ENCODE measurements around the gene PAGR1. TPM values are rescaled to one million over a fixed set of nuclear protein-coding genes. Genes with fewer than 3 reads are reported as not detected.

The PAGR1 gene
- total and polyA plus RNA-seq, 2 of the 4 experiments (the other 2 are of a cell fraction), result 10.6 to 22.1 TPM

GRCh38 chr16:29858974-29859373 lies 43.0 kb downstream of the PAGR1 start:
- Histone ChIP-seq H4K8ac (ENCODE audit: low read depth in 2 of 2, low read length in 2 of 2) (no peak overlapping the region), H3K14ac (replicated peaks; ENCODE audit: low read depth, low read length) (no peak overlapping the region), H2BK20ac (ENCODE audit: low read depth, low read length) (no peak overlapping the region), H4K91ac (ENCODE audit: insufficient read depth, low read depth, low read length) (no peak overlapping the region), H3K4me3 (ENCODE audit: insufficient read depth, low read depth, low read length) (no peak overlapping the region), H3K36me3 (ENCODE audit: control insufficient read depth, insufficient read depth, low read length) (peaks cover 22% of the 10 kb centered on the region), H2AK9ac (replicated peaks; ENCODE audit: low read depth, low read length, poor library complexity) (no peak overlapping the region), H3K9me3 (ENCODE audit: control insufficient read depth, insufficient read depth, low read length) (no peaks in the 10 kb centered on the region), H2AFZ (replicated peaks; ENCODE audit: low read length, poor library complexity) (no peak overlapping the region), H3K4me2 (ENCODE audit: low read depth, low read length) (no peak overlapping the region), H3K9ac (ENCODE audit: low read depth, low read length) (no peak overlapping the region), H2BK5ac (ENCODE audit: low read depth, low read length, poor library complexity, severe bottlenecking) (no peak overlapping the region), H4K5ac (ENCODE audit: low read depth, low read length) (no peak overlapping the region), H3K18ac (ENCODE audit: low read depth, low read length) (no peak overlapping the region), H3K4ac (ENCODE audit: low read depth, low read length) (no peak overlapping the region), H3K79me1 (ENCODE audit: low read depth in 1 of 2, low read length in 2 of 2) (peaks cover 7 to 30% of the 10 kb centered on the region in 2 experiments; a peak in 3 of 4 replicates), H3K4me1 (ENCODE audit: control insufficient read depth, insufficient read depth, low read length) (peaks cover 4% of the 10 kb centered on the region; the same call in 1 of the 2 replicates), H3K56ac (ENCODE audit: extremely low read depth, insufficient read depth, low read length) (no peak overlapping the region), H3K27me3 (ENCODE audit: control insufficient read depth, insufficient read depth, low read length) (no peaks in the 10 kb centered on the region), H3K23ac (ENCODE audit: low read depth, low read length) (no peak overlapping the region), H2BK15ac (ENCODE audit: low read depth, low read length) (no peak overlapping the region), H2BK120ac (ENCODE audit: low read depth, low read length) (no peak overlapping the region), H2AK5ac (ENCODE audit: low read depth, low read length) (no peak overlapping the region), H4K20me1 (ENCODE audit: insufficient read depth, low read length) (no peaks in the 10 kb centered on the region; the same call in 1 of the 2 replicates), H3K9me1 (ENCODE audit: insufficient read depth, low read length) (peaks cover 9% of the 10 kb centered on the region), H3K27ac (ENCODE audit: insufficient read depth, low read length) (no peak overlapping the region)
- TF ChIP-seq, protein P1, sequence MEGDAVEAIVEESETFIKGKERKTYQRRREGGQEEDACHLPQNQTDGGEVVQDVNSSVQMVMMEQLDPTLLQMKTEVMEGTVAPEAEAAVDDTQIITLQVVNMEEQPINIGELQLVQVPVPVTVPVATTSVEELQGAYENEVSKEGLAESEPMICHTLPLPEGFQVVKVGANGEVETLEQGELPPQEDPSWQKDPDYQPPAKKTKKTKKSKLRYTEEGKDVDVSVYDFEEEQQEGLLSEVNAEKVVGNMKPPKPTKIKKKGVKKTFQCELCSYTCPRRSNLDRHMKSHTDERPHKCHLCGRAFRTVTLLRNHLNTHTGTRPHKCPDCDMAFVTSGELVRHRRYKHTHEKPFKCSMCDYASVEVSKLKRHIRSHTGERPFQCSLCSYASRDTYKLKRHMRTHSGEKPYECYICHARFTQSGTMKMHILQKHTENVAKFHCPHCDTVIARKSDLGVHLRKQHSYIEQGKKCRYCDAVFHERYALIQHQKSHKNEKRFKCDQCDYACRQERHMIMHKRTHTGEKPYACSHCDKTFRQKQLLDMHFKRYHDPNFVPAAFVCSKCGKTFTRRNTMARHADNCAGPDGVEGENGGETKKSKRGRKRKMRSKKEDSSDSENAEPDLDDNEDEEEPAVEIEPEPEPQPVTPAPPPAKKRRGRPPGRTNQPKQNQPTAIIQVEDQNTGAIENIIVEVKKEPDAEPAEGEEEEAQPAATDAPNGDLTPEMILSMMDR (conservative IDR thresholded peaks at IDR 0.05; ENCODE audit: low read depth, low read length), result no peak
- TF ChIP-seq RAD21 (IDR thresholded peaks at IDR 0.05; ENCODE audit: low read length) (no peak), BHLHE40 (IDR thresholded peaks at IDR 0.05; ENCODE audit: low read depth, low read length) (no peak), MAZ (IDR thresholded peaks at IDR 0.05; ENCODE audit: borderline replicate concordance, low read depth, low read length) (no peak), FOS (IDR thresholded peaks at IDR 0.05; ENCODE audit: low read depth, low read length) (no peak), CHD1 (IDR thresholded peaks at IDR 0.05; ENCODE audit: low read depth, low read length) (no peak), POLR2A (IDR thresholded peaks at IDR 0.05; ENCODE audit: low read depth, low read length) (no peak), RFX5 (IDR thresholded peaks at IDR 0.05; ENCODE audit: low read depth, low read length) (no peak), NFE2L2 (IDR thresholded peaks at IDR 0.05; ENCODE audit: low read depth, low read length) (no peak), RCOR1 (IDR thresholded peaks at IDR 0.05; ENCODE audit: insufficient replicate concordance, low read length) (no peak), MAFK (IDR thresholded peaks at IDR 0.05; ENCODE audit: low read depth, low read length) (no peak), SMC3 (IDR thresholded peaks at IDR 0.05; ENCODE audit: low read depth, low read length) (no peak), MXI1 (IDR thresholded peaks at IDR 0.05; ENCODE audit: borderline replicate concordance, low read depth, low read length) (no peak), CEBPB (IDR thresholded peaks at IDR 0.05; ENCODE audit: low read depth, low read length) (no peak)
- TF ChIP-seq, protein P2, sequence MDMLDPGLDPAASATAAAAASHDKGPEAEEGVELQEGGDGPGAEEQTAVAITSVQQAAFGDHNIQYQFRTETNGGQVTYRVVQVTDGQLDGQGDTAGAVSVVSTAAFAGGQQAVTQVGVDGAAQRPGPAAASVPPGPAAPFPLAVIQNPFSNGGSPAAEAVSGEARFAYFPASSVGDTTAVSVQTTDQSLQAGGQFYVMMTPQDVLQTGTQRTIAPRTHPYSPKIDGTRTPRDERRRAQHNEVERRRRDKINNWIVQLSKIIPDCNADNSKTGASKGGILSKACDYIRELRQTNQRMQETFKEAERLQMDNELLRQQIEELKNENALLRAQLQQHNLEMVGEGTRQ (IDR thresholded peaks at IDR 0.05; ENCODE audit: low read depth, low read length), result no peak
- TF ChIP-seq, protein P3, sequence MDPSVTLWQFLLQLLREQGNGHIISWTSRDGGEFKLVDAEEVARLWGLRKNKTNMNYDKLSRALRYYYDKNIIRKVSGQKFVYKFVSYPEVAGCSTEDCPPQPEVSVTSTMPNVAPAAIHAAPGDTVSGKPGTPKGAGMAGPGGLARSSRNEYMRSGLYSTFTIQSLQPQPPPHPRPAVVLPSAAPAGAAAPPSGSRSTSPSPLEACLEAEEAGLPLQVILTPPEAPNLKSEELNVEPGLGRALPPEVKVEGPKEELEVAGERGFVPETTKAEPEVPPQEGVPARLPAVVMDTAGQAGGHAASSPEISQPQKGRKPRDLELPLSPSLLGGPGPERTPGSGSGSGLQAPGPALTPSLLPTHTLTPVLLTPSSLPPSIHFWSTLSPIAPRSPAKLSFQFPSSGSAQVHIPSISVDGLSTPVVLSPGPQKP (IDR thresholded peaks at IDR 0.05; ENCODE audit: borderline replicate concordance, low read depth, low read length), result no peak
- DNase-seq, result no peak
- POLR2A ChIA-PET (ENCODE audit: unreplicated experiment), result no interaction called here
- in situ Hi-C loops (cut with MboI; ENCODE audit: low sequenced_read_pairs) (no loop called here), dilution Hi-C loops (cut with HindIII; ENCODE audit: low sequenced_read_pairs, unreplicated experiment) (no loop called here), intact Hi-C loops (cut with micrococcal nuclease) (no loop called here)
- no peak for ATAC-seq (ENCODE audit: low read depth)
- BruUV-seq (replicated peaks), result no TSS peak
- CTCF ChIA-PET, result interaction anchor here (1.9 kb wide), 1 partner anchor 10 kb away, joined by 6 read pairs; no protein-coding TSS in a partner anchor
- 94% methylated on average over 6 of the region's 19 CpGs; no CpG with 5 or more reads in 1 of the 2 experiments for WGBS, 2 experiments (ENCODE audit: extremely low coverage in 2 of 2, insufficient read length in 1 of 2)
